COLO668 (cell line): ENCODE results near the gene EML1.

Source experiments
- DNase-seq: peaks from one replicate; lab custom pipeline; 2025; ENCODE audit not compliant: unreplicated experiment; lab: John Stamatoyannopoulos, UW

The EML1 gene

DNA sequence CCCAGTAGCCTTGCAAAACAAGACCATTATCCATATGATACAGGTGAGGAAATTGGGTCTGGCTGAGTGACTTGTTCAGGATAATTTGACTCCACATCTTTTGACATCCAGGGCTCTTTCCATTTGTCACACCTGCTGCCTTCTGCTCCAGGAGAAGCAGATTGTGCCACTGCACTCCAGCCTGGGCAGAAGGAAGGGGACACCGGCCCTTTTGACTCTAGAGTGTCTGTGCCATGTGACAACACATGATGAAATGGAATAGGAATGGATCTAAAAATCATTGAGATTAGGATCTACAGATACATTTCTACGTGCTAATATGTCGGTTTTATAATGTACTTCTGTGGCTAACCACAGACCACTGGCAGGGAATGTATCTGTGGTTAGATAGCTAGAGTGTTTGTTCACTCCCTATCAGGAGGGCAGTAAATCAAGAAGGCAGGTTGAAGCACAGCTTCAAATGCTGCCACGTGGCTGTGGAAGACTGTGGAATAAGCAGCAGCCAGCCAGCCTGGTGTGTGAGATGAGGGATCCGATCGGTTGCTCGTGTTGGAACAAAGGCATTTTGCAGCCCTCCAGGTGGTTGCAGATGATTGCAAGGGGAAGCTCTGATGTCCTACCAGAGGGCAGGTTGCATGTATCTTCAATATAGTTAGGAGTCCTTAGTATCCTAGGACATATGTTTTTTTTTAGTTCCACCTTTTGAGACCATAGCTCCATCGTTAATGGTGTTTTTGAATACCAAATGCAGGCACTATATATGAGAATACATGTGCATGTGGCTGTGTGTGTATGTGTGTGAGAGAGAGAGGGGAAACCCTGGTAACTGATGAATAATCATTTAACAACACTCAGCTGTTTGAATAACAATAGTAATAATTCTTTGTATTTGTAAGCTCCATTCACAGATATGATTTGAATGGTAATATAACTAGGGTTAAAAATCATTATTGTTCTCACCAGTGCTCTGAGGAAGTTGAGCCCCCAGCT lies 28.6 kb downstream of the EML1 start:
- DNase-seq, result no peak

DNA sequence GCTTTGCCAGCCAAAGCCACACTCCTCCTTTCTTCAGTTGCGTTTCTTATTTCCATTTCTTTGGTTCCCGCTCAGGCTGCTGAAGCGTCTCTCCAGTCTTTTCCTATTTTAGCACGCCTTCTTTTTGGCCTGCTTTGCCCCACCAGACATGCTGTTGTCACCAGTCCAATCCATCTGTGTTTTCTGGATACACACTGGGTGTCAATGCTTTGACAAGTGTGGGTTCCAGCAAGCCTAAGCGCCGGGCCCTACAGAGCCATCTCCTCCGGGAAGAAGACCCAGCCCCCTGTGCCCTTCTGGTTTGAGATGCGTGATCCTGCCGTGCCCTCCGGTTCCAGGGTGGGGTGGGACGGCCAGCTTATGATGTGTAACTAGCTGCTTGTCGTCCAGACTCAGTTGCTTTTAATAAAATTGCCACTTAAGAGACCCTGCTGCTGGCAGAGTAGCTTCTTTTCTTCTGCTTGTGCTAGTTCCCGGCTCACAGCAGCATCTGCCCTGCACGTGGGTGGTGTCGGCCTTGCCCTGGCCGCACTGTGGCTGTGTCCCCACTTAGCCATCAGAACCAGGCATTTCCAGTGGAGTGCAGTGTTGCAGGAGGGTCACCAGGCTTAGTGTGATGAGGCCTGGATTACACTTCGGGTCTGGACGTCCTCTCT lies 29.7 kb downstream of the EML1 start:
- DNase-seq, result no peak

DNA sequence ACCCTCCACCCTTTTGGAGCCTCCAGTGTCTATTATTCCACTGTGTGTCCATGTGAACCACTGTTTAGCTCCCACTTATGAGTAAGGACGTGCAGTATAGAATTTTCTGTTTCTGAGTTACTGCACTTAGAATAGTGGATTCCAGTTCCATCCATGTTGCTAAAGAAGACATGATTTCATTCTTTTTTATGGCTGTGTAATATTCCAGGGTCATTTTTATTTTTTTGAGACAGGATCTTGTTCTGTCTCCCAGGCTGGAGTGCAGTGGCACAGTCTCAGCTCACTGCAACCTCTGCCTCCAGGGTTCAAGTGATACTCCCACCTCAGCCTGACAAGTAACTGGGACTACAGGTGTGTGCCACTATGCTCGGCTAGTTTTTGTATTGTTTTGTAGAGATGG lies 31.6 kb downstream of the EML1 start:
- no peak for DNase-seq

DNA sequence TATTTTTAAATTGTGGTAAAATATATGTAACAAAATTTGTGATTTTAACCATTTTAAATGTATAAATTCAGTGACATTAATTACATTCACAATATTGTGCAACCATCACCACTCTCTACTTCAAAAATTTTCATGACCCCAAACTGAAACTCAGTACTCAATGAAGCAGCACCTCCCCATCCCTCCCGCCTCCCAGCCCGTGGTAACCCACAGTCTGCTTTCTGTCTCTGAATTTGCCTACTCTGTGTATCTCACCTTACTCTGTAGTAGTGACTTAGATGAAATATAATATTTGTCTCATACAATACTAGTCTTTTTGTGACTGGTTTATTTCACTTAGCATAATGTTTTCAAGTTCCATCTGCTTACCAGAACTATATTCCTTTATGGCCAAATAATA lies 36.2 kb downstream of the EML1 start:
- DNase-seq, result no peak

DNA sequence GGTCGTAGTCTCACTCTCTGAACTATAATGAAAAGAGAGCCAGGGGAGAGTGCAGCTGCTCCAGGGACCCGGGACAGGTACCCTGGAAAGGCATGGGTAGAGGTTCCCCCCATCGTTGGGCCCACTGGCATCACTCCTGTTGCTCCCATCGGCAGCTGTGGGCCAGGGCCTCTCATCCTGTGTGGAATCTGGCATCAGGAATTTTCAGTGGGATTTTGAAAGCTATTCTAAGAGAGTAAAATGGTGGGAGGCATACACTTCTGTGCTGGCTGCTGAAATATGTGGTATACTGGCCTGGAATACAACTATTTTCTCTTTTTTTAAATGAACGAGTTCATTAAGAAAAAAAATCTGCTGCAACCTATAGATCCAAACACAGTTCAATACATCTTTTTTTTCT lies 38.1 kb downstream of the EML1 start:
- DNase-seq, result no peak

DNA sequence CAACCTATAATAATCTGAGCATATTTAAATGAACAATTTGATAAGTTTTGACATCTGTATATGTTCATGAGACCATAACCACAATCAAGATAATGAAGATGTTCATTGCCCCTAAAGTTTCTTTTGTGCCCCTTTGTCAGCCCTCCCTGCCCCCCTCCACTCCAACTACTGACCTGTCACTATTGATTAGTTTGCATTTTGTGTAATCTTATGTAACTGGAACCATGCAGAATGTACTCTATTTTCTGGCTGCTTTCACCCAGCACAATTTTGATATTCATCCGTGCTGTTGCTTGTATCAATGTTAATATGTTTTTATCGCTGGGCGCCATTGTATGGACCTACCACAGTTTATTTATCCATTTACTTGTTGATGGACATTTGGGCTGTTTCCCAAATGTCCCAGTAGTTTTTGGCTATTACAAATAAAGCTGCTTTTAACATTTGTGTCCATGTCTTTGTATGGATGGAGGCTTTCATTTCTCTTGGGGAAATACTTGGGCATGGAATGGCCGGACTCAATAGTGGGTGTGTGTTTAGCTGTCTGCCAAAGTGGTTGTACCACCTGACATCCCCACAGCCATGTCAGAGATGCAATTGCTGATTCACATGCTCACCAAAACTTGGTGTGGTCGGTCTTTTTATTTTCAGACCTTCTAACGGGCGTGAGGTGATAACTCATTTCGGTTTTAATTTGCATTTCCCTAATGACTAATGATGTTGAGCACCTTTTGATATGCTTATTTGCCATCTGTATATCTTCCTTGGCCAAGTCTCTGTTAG lies 38.9 kb downstream of the EML1 start:
- DNase-seq, result no peak

DNA sequence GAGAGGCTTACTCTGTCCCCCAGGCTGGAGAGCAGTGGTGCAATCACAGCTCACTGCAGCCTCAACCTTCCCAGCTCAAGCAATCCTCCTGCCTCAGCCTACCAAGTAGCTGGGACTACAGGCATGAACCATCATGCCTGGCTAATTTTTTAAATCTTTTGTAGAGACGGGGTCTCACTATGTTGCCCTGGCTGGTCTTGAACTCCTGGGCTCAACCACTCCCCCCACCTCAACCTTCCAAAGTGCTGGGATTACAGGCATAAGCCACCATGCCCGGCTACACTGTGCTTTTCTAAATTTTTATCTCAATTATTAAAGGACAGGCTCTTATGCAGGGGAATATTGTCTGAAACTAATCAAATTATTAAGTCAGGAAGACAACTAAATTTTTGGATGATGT lies 44.6 kb downstream of the EML1 start:
- no peak for DNase-seq

DNA sequence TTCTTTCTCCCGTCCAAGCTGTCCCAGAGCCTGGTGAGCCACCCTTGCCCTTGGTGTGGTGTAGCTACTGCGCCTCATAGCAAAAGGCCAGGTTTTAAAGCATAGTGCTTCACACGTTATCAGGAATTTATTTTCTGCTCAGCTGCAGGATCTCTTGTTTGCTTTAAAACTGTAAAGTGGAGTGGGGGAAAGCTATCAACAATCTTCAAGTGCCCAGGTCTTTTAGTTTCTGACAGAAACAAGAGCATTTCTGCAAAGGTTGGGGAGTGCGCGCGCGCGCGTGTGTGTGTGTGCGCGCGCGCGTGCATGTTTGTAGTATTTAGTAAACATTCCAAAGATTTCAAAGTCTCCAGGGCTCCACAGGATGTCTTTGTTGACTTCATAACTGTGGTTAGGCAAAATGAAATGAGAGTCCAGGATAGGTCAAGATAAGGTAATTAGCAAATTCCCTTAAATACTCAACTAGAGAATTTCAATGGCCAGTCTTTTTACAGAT lies 45.5 kb downstream of the EML1 start:
- no peak for DNase-seq

DNA sequence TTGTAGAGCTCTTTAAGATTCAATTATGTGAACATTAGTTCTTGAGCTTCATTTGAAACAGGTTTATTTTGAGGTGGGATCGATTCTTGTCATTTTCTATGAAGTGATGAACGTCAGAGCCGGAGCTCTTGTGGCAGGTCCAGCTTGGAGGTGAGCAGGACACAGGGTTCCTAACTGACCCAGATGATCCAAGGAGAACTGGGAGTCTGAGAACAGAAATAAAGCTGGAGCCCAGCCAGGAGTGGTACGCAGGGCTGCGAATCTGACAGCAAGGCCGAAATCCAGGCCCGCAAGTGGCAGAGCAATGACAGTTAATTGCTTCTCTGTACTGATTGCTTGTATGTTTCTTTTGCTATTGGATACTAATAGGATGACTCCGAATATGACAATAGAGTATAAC lies 46.5 kb downstream of the EML1 start:
- DNase-seq, result no peak

DNA sequence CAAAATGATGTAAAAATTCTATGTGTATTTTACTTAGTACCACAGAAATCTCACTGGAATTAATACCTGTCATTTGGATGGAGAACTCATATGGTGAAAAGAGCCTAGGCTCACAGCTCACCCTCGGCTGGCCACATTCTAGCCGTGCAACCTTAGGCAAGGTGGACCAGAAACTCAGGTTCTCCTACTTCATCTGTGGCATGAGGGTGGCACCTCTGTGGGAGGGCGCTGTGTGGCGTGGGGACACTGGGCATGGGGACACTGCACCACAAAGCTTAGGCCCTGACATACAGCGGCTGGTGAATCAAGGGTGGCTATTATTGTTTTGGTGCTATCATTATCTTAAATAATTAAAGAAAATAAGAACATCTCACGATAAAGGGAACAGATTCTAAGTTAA lies 47.1 kb downstream of the EML1 start:
- DNase-seq, result no peak

DNA sequence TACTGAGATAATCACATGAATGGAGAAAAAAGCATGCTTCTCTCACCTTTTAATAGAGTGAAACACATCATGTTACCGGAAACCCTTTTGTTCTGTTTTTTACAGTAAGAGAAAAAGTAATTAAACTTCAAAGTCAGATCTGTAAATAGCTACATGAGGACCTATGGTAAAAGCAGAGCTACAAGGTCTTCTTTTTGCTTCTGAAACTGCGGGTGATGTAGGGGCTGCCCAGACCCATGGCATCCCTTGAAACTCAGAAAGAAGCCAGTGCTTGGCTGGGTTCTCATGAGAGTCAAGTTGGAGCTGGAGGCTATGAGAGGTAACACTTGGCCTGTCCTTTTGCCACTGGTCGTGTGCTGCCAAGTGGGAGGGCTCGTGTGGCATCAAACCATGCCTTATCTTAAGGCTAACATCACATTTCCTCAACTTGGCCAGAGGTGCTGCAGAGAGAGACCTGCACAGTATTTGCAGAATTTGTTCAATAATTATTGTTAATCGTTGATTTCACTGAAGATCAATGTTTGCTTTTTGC lies 47.6 kb downstream of the EML1 start:
- DNase-seq, result no peak

DNA sequence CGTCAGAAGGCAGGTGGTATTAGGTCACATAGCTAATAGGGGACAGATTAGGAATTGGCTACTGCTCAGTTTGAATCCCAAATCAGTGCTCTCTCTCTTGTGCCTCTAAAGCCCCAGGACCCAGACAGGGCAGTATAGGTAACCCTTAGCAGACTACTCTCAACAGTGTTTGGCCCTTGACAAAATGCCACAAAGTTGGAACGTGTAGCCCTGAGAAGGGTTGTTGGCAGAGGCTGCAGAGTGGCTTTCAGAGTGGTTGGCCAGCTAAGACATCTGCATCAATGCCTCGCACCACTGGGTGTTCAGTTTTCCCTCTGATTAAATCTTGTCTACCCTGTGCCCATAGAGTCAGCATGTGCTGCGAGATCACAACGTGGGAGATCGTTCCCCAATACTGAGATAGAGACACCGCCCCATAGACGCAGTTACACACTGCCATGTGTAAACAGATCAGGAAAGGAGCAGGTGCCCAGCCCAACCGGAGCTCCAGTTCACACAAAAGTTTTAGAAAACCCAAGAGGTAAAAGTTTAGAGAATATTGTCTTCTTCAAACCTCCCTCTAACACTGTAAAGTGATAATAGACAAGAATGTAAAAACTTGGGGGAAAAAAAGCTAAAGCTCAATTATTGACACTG lies 48.3 kb downstream of the EML1 start:
- no peak for DNase-seq

DNA sequence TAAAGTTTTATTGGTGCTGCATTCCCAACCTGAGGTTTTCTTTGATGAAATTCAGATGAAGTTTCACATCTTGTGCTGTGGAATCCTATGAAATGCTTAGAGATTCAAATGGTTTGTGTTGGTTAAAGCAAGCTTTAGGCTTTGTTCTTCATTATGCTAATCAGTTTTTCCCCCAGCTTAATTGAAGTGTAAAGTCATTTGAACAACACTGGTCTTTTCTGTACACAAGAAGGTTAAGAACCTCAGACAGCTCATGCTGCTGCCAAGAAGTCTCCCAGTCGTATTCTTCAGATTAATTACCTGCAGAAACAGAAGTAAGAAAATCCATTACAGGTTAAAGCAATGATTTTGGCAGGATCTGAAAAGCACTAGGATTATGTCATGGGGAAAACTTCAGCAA lies 48.9 kb downstream of the EML1 start:
- DNase-seq, result no peak

DNA sequence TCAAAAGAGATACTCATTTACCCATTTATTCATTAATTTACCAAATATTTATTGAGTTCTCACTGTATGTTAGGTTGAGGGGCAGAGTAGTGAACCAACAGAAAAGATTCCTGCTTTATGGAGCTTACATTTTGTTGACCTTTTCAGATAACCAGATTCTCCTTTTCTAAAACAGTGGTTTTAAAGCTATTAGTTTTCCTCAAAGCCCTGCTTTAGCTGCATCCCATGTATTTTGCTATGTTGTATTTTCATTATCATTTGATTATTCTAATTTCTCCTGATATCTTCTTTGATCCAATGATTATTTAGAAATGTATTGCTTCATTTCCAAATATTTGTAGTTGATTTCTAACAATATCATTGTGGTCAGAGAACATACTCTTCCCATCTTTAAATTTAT lies 53.6 kb downstream of the EML1 start:
- DNase-seq, result no peak

DNA sequence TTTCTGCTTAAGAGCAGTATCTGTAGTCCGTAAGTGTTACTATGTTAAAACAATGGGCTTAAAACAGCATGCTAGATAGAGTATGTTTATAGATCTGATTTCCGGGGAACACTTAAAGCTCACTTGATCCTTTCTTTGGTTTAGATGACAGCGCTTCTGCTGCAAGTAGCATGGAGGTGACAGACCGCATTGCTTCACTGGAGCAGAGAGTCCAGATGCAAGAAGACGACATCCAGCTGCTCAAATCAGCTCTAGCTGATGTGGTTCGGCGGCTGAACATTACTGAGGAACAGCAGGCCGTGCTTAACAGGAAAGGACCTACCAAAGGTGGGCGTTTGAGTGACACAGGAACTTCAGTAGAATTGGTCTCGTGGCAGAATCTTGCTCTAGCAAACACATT lies 57.5 kb downstream of the EML1 start:
- no peak for DNase-seq

DNA sequence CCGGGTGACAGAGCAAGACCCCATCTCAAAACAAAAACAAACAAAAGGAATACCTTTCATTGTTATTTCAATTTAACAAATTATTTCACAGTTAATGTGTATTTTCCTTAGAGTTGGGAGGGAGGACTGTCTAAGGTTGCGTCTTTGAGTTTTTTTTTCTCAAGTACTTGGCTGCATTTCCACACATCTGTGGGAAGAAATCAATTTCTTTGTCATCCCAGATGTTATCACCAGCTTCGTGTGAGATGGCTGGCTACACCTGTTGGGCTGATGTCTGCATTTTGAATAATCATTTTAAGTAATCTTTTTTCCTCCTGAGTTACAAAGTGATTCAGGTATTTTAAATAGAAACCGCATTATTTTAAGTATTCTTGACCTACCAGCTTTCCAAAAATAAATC lies 59.4 kb downstream of the EML1 start:
- no peak for DNase-seq

DNA sequence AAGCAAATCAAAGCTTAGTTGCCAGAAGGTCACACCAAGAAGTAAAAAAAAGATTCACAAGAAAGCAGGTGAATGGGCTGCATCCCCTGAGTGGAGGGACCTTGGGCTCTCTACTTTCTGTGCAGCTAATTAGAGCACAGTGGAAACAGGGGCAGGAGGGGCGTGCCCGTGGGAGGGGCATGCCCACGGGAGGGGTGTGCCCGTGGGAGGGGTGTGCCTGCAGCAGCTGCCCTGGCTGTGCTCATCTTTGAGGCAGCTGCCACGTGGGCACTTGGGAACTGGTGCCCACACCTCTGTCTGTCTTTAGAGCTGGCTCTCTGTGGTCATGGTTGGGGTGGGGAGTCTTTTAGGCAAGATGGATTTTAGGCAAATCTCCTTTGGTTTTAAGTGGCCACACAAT lies 60.0 kb downstream of the EML1 start:
- DNase-seq, result no peak

DNA sequence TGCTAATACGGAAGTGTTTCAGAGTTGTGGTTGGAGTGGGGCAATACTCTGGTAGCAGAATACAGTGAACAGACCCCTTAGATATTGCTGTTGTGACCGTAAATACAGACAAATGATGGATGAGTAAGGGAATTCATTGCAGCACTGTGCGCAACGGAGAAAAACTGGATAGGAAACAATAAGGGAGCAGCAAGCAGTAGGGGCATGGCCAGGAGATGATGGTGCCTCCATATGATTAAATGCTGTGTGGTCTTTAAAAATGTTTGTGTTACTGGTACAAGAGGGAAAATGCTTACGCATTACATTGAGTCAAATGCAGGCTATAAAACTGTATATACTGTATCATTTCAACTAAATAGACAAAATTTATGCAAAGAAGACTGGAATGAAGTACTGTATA lies 61.6 kb downstream of the EML1 start:
- no peak for DNase-seq

DNA sequence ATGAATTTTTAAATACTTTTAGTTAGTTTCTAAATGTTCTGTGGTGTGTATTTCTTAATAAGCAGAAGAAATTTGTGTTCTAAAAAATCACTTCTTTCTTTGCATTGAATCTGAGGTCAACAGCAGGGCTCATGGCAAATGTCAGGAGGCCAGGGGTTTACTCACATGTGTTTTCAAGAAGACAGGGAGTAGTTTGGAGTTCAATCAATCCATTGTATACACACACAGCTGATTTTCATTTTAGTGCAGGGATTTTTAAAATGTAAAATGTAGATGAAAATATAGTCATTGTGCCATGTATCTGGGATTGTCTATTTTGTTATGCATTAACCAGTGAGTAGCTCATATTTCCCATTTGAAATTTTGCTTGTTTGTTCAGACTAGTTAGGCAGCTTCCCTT lies 62.1 kb downstream of the EML1 start:
- no peak for DNase-seq

DNA sequence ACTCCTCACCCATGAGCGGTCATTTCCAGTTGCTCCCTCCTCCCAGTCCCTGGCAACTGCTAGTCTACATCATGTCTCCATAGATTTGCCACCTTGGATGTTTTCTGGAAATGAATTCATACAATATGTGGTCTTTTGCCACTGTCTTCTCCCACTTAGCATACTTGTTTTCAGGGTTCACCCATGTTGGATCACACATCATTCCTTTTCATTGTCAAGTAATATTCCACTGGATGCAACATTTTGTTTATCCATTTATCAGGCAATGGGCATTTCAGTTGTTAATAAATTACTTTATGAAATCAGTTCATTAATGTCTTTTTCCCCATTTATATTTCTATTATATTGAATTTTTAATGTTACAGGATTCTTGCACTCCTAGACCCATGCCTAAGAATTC lies 64.3 kb downstream of the EML1 start:
- no peak for DNase-seq

DNA sequence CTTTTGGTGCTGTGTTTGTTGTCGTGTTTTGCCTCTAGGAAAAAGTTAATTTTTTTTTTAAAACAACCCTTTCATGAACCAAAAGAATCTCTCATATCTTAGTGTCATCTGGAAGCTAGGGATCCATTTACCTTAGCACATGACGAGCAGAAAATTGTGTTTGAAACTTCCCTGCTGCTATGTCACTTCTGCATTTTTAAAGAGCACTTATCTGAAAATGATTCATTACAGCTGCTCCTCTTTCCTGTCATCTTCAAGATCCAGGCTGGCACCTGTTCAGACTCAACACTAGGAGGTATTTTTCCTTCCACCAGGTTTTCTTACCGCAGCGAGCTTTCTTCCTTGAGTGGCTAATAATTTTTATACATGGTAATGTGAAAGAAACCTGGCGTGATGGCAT lies 67.0 kb downstream of the EML1 start:
- DNase-seq, result no peak
